Endothelial cell of umbilical vein (primary cell): ENCODE results near the gene RNF213. TPM values are rescaled to one million over a fixed set of nuclear protein-coding genes. Genes with fewer than 3 reads are reported as not detected.

Source experiments
- BruUV-seq: library from RNA; stranded (reverse); fragments of 400-500 nt; replicated peaks from 2 replicates; lab custom pipeline; 2021; lab: Mats Ljungman, UMichigan
- CTCF ChIA-PET: fragments of 300-600, 350-600 bp; sonication (Branson Sonifier 250); formaldehyde crosslinking; loops from one replicate; lab custom pipeline; 2021; ENCODE audit warnings: antibody characterized with exemption, inconsistent platforms; lab: Charles Lee
- POLR2A ChIA-PET: fragments of 300-600, 350-600 bp; sonication (Branson Sonifier 250); formaldehyde crosslinking; loops from one replicate; lab custom pipeline; 2021; ENCODE audit warnings: antibody characterized with exemption, inconsistent platforms; lab: Charles Lee
- DNase-seq: peaks from one replicate; pipeline ENCODE4 v3.0.0-alpha.2; 2011; ENCODE audit warnings: low read depth, low spot score
- FAIRE-seq: peaks from 2 replicates; lab custom pipeline; 2011; peaks lifted over from hg19 to GRCh38; lab: Jason Lieb, UNC
- H2AFZ ChIP-seq: 2 replicates; pipeline ENCODE4 v1.6.0; 2012; ENCODE audit warnings: low read depth, low read length, control low read depth, inconsistent platforms
- H3K27ac ChIP-seq: 2 replicates; pipeline ENCODE4 v1.5.1; 2011; ENCODE audit warnings: low read depth, mild to moderate bottlenecking, control low read depth, low read length, moderate library complexity; ENCODE audit not compliant: insufficient read depth
- H3K27me3 ChIP-seq, 2 experiments: 2 replicates each; pipeline versions ENCODE4 v1.6.0 to v1.6.1; 2011; ENCODE audit warnings: low read length in 2 of 2, mixed read lengths in 1 of 2; ENCODE audit not compliant: control insufficient read depth in 2 of 2, insufficient read depth in 2 of 2
- H3K36me3 ChIP-seq, 2 experiments: 2 replicates in 1 of 2; 3 replicates in 1 of 2; pipeline ENCODE4 v1.5.1; 2011; ENCODE audit warnings: low read length in 2 of 2, mild to moderate bottlenecking in 1 of 2, moderate library complexity in 1 of 2; ENCODE audit not compliant: control insufficient read depth in 2 of 2, insufficient read depth in 2 of 2; ENCODE audit errors: extremely low read depth in 1 of 2
- H3K4me1 ChIP-seq: 3 replicates; pipeline ENCODE4 v1.5.1; 2011; ENCODE audit warnings: mild to moderate bottlenecking, low read length; ENCODE audit not compliant: control insufficient read depth, insufficient read depth; ENCODE audit errors: extremely low read depth
- H3K4me2 ChIP-seq: 2 replicates; pipeline ENCODE4 v1.6.1; 2011; ENCODE audit warnings: low read length, control low read depth, mixed read lengths; ENCODE audit not compliant: insufficient read depth
- H3K4me3 ChIP-seq, 3 experiments: fragments of 200-600 bp in 1 of 3; sonication (generic), shearing (Covaris generic) in 1 of 3; replicated peaks in 1 of 3; 2 replicates each; pipeline ENCODE4 v1.5.1; 2011 to 2016; ENCODE audit warnings: control low read depth in 3 of 3, low read length in 3 of 3, mild to moderate bottlenecking in 2 of 3, inconsistent platforms in 1 of 3, low read depth in 1 of 3, moderate library complexity in 1 of 3; ENCODE audit not compliant: insufficient read depth in 1 of 3
- H3K79me2 ChIP-seq: 2 replicates; pipeline ENCODE4 v1.6.0; 2012; ENCODE audit warnings: low read length, inconsistent platforms; ENCODE audit not compliant: control insufficient read depth, insufficient read depth
- H3K9ac ChIP-seq: replicated peaks from 2 replicates; pipeline ENCODE3; 2011; ENCODE audit warnings: low read length, control low read depth; ENCODE audit not compliant: insufficient read depth; ENCODE audit errors: extremely low read depth
- H3K9me1 ChIP-seq: replicated peaks from 3 replicates; pipeline ENCODE4 v1.6.0; 2011; ENCODE audit warnings: mild to moderate bottlenecking, low read length; ENCODE audit not compliant: control insufficient read depth, insufficient read depth; ENCODE audit errors: extremely low read depth
- H3K9me3 ChIP-seq: replicated peaks from 2 replicates; pipeline ENCODE4 v1.5.1; 2012; ENCODE audit warnings: low read length, inconsistent platforms; ENCODE audit not compliant: control insufficient read depth, insufficient read depth
- H4K20me1 ChIP-seq: replicated peaks from 2 replicates; pipeline ENCODE3; 2011; ENCODE audit warnings: mild to moderate bottlenecking, low read length; ENCODE audit not compliant: control insufficient read depth, insufficient read depth; ENCODE audit errors: extremely low read depth
- EZH2 ChIP-seq: IDR thresholded peaks from 2 replicates; pipeline ENCODE4 v1.6.1; 2012; ENCODE audit warnings: borderline replicate concordance, low read depth, mild to moderate bottlenecking, moderate library complexity, low read length, inconsistent platforms; ENCODE audit not compliant: severe bottlenecking
- FOS ChIP-seq: IDR thresholded peaks from 2 replicates; pipeline ENCODE4 v1.6.1; 2011; ENCODE audit warnings: mild to moderate bottlenecking, low read length, moderate library complexity, borderline replicate concordance; ENCODE audit not compliant: insufficient read depth
- GATA2 ChIP-seq: IDR thresholded peaks from 2 replicates; pipeline ENCODE4 v1.7.0; 2011; ENCODE audit warnings: low read depth, mild to moderate bottlenecking, moderate library complexity, mixed read lengths, low read length; ENCODE audit not compliant: insufficient read length, insufficient read depth
- JUN ChIP-seq: IDR thresholded peaks from 2 replicates; pipeline ENCODE4 v1.6.1; 2011; ENCODE audit warnings: borderline replicate concordance, low read depth; ENCODE audit not compliant: insufficient read length, insufficient read depth
- MAX ChIP-seq: IDR thresholded peaks from 2 replicates; pipeline ENCODE4 v1.6.1; 2011; ENCODE audit not compliant: insufficient read depth, insufficient read length
- MYC ChIP-seq: IDR thresholded peaks from one replicate; pipeline ENCODE4 v1.6.1; 2011; ENCODE audit warnings: mild to moderate bottlenecking, low read depth, low read length
- dilution Hi-C: fragments of 300-500 bp; cut with MboI; formaldehyde crosslinking; loops from one replicate; pipeline ENCODE4 v1.15.0; 2019; ENCODE audit warnings: low sequenced_read_pairs; ENCODE audit not compliant: extremely low pct_ligation_motif_present
- intact Hi-C: fragments of 100-400 bp; cut with micrococcal nuclease; formaldehyde crosslinking; loops from one replicate; pipeline ENCODE4 v1.10.0; 2022
- polyA plus RNA-seq, 4 experiments: library from polyadenylated mRNA; depleted of rRNA in 3 of 4; stranded (reverse) in 3 of 4; unstranded in 1 of 4; fragments of >200 nt; gene quantifications; 2 replicates each; pipeline versions ENCODE4 v1.2.1 to v1.2.3, GENCODE V29; 2011 to 2012; ENCODE audit warnings: missing spikeins in 1 of 4
- total RNA-seq: library from RNA; stranded (reverse); gene quantifications from 2 replicates; pipeline ENCODE4 v1.2.3, GENCODE V29; 2021
- TF ChIP-seq, protein P1 (sequence below), 2 donors: IDR thresholded peaks; 1 replicate in 1 of 2; 2 replicates in 1 of 2; pipeline ENCODE4 v1.5.1; 2011; ENCODE audit warnings: low read length in 2 of 2, mild to moderate bottlenecking in 2 of 2, moderate library complexity in 2 of 2, control low read depth in 1 of 2, inconsistent platforms in 1 of 2, low read depth in 1 of 2; ENCODE audit not compliant: insufficient read depth in 1 of 2; ENCODE audit errors: extremely low read depth in 1 of 2

Gene RNF213
- total and polyA plus RNA-seq, 2 donors (not counting 3 experiments of a cell fraction or from before 2014, with no cell fraction given), result 36.5 to 116 TPM

DNA sequence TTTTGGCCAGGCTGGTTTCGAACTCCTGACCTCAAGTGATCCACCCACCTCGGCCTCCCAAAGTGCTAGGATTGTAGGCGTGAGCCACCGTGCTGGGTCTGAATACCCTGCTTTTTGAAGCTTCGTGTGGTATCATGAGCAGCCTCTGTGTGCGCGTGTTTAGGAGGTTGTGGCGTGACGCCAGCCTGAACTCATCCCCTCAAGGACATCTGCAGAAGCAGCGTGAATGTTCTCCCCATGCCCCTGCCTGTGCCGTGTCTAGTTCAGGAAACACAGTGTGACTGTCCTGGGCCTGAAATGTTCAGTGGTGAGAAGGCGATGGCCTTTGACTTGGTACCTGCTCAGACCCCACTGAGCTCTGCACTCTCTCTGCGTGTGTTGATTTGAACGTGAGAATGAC, 35.6 kb downstream of the RNF213 start:
- intact Hi-C loops (no loop called here), dilution Hi-C loops (no loop called here)
- Histone ChIP-seq H3K4me3 (no peak overlapping the region), H3K27ac (no peak overlapping the region), H4K20me1 (no peaks in the 10 kb centered on the region), H3K36me3 (peaks cover 13 to 47% of the 10 kb centered on the region in 2 experiments), H3K9me3 (no peaks in the 10 kb centered on the region), H3K9ac (no peak overlapping the region), H3K4me2 (no peak overlapping the region), H2AFZ (no peak overlapping the region), H3K9me1 (no peaks in the 10 kb centered on the region), H3K79me2 (no peaks in the 10 kb centered on the region), H3K27me3 (no peaks in the 10 kb centered on the region), H3K4me1 (no peaks in the 10 kb centered on the region)
- DNase-seq (no peak), FAIRE-seq (no peak)
- TF ChIP-seq FOS (no peak), MAX (no peak), JUN (no peak), MYC (no peak), GATA2 (no peak), EZH2 (no peak)
- TF ChIP-seq, protein P1, sequence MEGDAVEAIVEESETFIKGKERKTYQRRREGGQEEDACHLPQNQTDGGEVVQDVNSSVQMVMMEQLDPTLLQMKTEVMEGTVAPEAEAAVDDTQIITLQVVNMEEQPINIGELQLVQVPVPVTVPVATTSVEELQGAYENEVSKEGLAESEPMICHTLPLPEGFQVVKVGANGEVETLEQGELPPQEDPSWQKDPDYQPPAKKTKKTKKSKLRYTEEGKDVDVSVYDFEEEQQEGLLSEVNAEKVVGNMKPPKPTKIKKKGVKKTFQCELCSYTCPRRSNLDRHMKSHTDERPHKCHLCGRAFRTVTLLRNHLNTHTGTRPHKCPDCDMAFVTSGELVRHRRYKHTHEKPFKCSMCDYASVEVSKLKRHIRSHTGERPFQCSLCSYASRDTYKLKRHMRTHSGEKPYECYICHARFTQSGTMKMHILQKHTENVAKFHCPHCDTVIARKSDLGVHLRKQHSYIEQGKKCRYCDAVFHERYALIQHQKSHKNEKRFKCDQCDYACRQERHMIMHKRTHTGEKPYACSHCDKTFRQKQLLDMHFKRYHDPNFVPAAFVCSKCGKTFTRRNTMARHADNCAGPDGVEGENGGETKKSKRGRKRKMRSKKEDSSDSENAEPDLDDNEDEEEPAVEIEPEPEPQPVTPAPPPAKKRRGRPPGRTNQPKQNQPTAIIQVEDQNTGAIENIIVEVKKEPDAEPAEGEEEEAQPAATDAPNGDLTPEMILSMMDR (IDR thresholded peaks at IDR 0.05; ENCODE audit: extremely low read depth in 1 of 2, insufficient read depth in 1 of 2, low read depth in 1 of 2, low read length in 2 of 2), result no peak
- POLR2A ChIA-PET, result no interaction called here
- CTCF ChIA-PET, result no interaction called here
- no TSS peak for BruUV-seq
